Calu3 (cell line): Measurements from ENCODE around the gene HERPUD2. TPM values are rescaled to one million over a fixed set of nuclear protein-coding genes. Genes with fewer than 3 reads are reported as not detected.

Experiments used
- BruUV-seq: library from RNA; stranded (reverse); fragments of 400-500 nt; replicated peaks from 2 replicates; lab custom pipeline; 2021; lab: Mats Ljungman, UMichigan
- CTCF ChIA-PET: fragments of 300-600 bp; sonication (Branson Sonifier 250); formaldehyde crosslinking; loops from one replicate; lab custom pipeline; 2022; ENCODE audit warnings: antibody characterized with exemption; lab: Charles Lee
- DNase-seq: peaks from one replicate; pipeline ENCODE4 v3.0.0; 2022
- H3K27ac Mint-ChIP-seq: one replicate; pipeline ENCODE4 v1.8.0; 2022; ENCODE audit warnings: mixed read lengths; ENCODE audit not compliant: unreplicated experiment
- H3K27me3 Mint-ChIP-seq: one replicate; pipeline ENCODE4 v1.8.0; 2022; ENCODE audit warnings: mixed read lengths; ENCODE audit not compliant: unreplicated experiment
- H3K36me3 Mint-ChIP-seq: one replicate; pipeline ENCODE4 v1.8.0; 2022; ENCODE audit warnings: mild to moderate bottlenecking, moderate library complexity, mixed read lengths; ENCODE audit not compliant: insufficient read depth, unreplicated experiment
- H3K4me1 Mint-ChIP-seq: one replicate; pipeline ENCODE4 v1.8.0; 2022; ENCODE audit warnings: mild to moderate bottlenecking, low read depth, mixed read lengths; ENCODE audit not compliant: unreplicated experiment
- H3K4me3 Mint-ChIP-seq: one replicate; pipeline ENCODE4 v1.8.0; 2022; ENCODE audit warnings: mild to moderate bottlenecking, low read depth, moderate library complexity, mixed read lengths; ENCODE audit not compliant: unreplicated experiment
- H3K9me3 Mint-ChIP-seq: one replicate; pipeline ENCODE4 v1.8.0; 2022; ENCODE audit warnings: low read depth, mixed read lengths; ENCODE audit not compliant: unreplicated experiment
- CTCF ChIP-seq: fragments of 200-600 bp; IDR thresholded peaks from one replicate; pipeline ENCODE4 v1.8.0; 2022; ENCODE audit warnings: antibody characterized with exemption; ENCODE audit not compliant: unreplicated experiment
- intact Hi-C: fragments of 100-400 bp; cut with micrococcal nuclease; formaldehyde crosslinking; loops from one replicate; pipeline ENCODE4 v1.10.0; 2022; ENCODE audit not compliant: unreplicated experiment
- total RNA-seq: library from RNA; stranded (reverse); gene quantifications from 2 replicates; pipeline ENCODE4 v1.2.3, GENCODE V29; 2022

Gene HERPUD2
- total RNA-seq, 1 experiment from 2014 or later: 42.7 TPM

DNA sequence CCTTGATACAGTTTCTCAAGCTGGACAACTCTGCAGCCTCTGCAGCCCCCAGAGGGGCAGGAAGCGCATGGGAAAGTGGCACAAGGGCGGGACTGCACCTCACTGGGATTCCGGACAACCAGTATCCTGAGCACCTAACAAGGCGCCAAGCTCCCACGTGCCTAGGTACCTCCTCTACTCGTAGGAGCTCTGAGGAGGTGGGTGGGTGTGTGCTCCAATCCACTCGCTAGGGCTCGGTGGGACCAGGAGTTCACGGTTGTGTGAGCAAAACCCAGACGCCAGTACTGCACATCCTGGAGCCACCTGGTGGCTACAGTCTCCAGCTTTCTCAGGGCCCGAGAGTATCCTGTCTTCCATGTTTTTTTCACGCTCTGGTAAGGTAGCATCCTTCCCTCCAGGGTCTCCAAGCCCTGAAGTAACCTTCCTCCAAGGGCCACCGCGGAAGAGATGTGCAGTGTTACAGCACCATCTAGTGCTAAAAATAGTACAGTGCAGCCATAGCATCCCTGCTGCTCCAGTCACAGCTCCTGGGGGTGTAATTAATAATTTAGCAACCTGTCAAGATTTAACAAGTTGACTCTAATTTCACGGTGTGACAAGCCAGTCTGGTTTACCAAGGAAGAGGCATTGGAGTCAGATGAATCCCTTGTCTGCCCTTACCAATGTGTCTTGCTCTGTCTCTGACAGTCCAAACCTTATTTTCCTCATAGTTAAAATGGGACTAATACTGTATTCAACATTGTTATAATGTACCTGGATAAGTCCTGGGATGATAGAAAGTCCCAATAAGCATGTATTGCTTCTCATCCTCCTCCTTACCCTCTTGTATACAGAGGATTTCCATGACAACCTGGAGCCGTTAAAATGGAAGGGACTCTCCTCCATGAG lies 70.4 kb downstream of the HERPUD2 start:
- Mint-ChIP-seq H3K36me3 (no peaks in the 10 kb centered on the region), H3K27me3 (no peaks in the 10 kb centered on the region), H3K4me3 (no peak overlapping the region), H3K9me3 (no peaks in the 10 kb centered on the region), H3K27ac (no peak overlapping the region), H3K4me1 (no peaks in the 10 kb centered on the region)
- intact Hi-C loops: loop anchor here (1.0 to 5.0 kb wide), 4 partner anchors 87 to 552 kb away; no protein-coding TSS in a partner anchor
- CTCF ChIA-PET: interaction anchor here (1.4 to 2.0 kb wide), 2 partner anchors 15 to 200 kb away, joined by 4 to 9 read pairs; no protein-coding TSS in a partner anchor
- TF ChIP-seq CTCF: peak; percentile 86
- DNase-seq: peak; percentile 68
- no TSS peak for BruUV-seq

DNA sequence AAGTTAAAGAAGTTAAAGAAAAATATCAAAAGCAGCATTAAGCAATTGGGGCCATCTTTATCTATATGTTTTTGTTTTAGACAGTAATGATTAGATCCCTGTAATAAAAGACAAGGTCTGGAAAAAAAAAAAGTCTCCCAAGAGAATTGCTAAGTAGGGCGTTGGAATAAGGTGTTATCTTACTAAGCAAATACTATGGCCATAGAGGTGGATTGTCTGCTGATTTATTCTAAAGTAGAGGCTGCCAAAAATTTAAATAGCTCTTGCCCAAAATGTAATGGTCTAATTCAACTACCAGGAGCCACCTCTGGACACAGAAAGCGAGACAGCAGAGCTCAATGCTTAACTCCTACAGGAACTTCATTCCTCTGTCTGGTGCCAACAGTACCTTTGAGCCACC lies 71.6 kb downstream of the HERPUD2 start:
- no TSS peak for BruUV-seq
- no peak for TF ChIP-seq CTCF
- DNase-seq: no peak
- Mint-ChIP-seq H3K27ac (no peak overlapping the region), H3K36me3 (no peaks in the 10 kb centered on the region), H3K4me3 (no peak overlapping the region), H3K9me3 (no peaks in the 10 kb centered on the region), H3K4me1 (no peaks in the 10 kb centered on the region), H3K27me3 (no peaks in the 10 kb centered on the region)
- CTCF ChIA-PET: interaction anchor here (2.0 kb wide), 1 partner anchor 16 kb away, joined by 4 read pairs; no protein-coding TSS in a partner anchor
- intact Hi-C loops: loop anchor here (5.0 kb wide), 2 partner anchors 436 to 551 kb away; no protein-coding TSS in a partner anchor

DNA sequence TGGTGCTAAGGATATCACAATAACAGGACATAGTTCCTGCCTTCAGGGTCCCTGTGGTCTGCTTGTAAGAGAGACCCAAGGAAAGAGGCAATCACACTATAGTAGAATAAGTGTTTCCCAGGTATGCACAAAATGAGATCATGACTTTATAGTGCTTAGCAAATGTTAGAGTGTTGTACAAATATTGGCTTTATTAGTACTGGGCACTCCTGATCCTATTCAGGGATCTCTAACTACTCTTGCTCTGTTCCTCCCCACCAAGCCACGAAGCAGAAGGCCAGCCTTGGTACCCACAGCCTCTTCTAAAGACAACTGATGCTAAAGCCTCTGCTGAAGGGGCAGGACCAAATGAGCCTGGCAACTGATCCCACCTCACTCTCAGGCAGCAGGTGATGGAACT lies 75.1 kb downstream of the HERPUD2 start:
- no peaks in the 10 kb centered on the region for H3K36me3 Mint-ChIP-seq

GRCh38 chr7:35617041-35617440 lies 77.9 kb downstream of the HERPUD2 start:
- BruUV-seq: no TSS peak
- Mint-ChIP-seq H3K4me1 (no peaks in the 10 kb centered on the region), H3K27me3 (no peaks in the 10 kb centered on the region), H3K36me3 (no peaks in the 10 kb centered on the region), H3K27ac (no peak overlapping the region), H3K9me3 (no peaks in the 10 kb centered on the region), H3K4me3 (no peak overlapping the region)
- no peak for DNase-seq
- intact Hi-C loops: no loop called here
- CTCF ChIA-PET: no interaction called here
- TF ChIP-seq CTCF: no peak

More for the DNA sequence above, 75.1 kb downstream of the HERPUD2 start:
- DNase-seq: no peak
- intact Hi-C loops: loop anchor here (5.0 kb wide), 2 partner anchors 433 to 548 kb away; no protein-coding TSS in a partner anchor
- Mint-ChIP-seq H3K4me3 (no peak overlapping the region), H3K4me1 (no peaks in the 10 kb centered on the region), H3K9me3 (no peaks in the 10 kb centered on the region), H3K27me3 (no peaks in the 10 kb centered on the region), H3K27ac (no peak overlapping the region)
- CTCF ChIA-PET: no interaction called here
- BruUV-seq: no TSS peak
- TF ChIP-seq CTCF: no peak
